Measurements from ENCODE around the gene VSIG4.

GRCh38 chrX:66039944-66040343 lies at the start of gene VSIG4:
- TF ChIP-seq CTCF (IDR thresholded peaks at IDR 0.05), result no peak
- TF ChIP-seq POLR2A (IDR thresholded peaks at IDR 0.05), result no peak
